Karpas-422 (cell line): ENCODE measurements around the gene SNX32. TPM values are rescaled to one million over a fixed set of nuclear protein-coding genes. Genes with fewer than 3 reads are reported as not detected.
"Not testable (repeated sequence)": the region's sequence is repeated elsewhere in the genome, so short reads cannot be mapped to it uniquely, and the experiment has no call there.

Source experiments
- DNase-seq: peaks from one replicate; pipeline ENCODE4 v3.0.0-alpha.2; 2015
- H2AFZ ChIP-seq: fragments of 200-600 bp; sonication (generic); 2 replicates; pipeline ENCODE4 v1.6.1; 2014; ENCODE audit warnings: antibody characterized with exemption, low read length, mixed read lengths
- H3K27ac ChIP-seq: fragments of 200-600 bp; sonication (generic); 2 replicates; pipeline ENCODE4 v1.5.1; 2014; ENCODE audit warnings: mild to moderate bottlenecking, low read length, moderate library complexity
- H3K27me3 ChIP-seq: fragments of 200-600 bp; sonication (generic); 2 replicates; pipeline ENCODE4 v1.6.1; 2014; ENCODE audit warnings: low read length, mixed read lengths
- H3K36me3 ChIP-seq: fragments of 200-600 bp; sonication (generic); 2 replicates; pipeline ENCODE4 v1.6.1; 2014; ENCODE audit warnings: low read length, mixed read lengths; ENCODE audit not compliant: insufficient read depth
- H3K4me1 ChIP-seq: fragments of 200-600 bp; sonication (generic); 2 replicates; pipeline ENCODE4 v1.6.1; 2014; ENCODE audit warnings: mild to moderate bottlenecking, low read length, mixed read lengths
- H3K4me2 ChIP-seq: fragments of 200-600 bp; sonication (generic); 2 replicates; pipeline ENCODE4 v1.6.1; 2014; ENCODE audit warnings: low read length, low read depth, mild to moderate bottlenecking; ENCODE audit not compliant: poor library complexity, severe bottlenecking
- H3K4me3 ChIP-seq: fragments of 200-600 bp; sonication (generic); 2 replicates; pipeline ENCODE4 v1.5.1; 2014; ENCODE audit warnings: mild to moderate bottlenecking, antibody characterized with exemption, low read length, mixed read lengths
- H3K79me2 ChIP-seq: fragments of 200-600 bp; sonication (generic); 2 replicates; pipeline ENCODE4 v1.6.1; 2014; ENCODE audit warnings: mild to moderate bottlenecking, low read length, mixed read lengths
- H3K9ac ChIP-seq: fragments of 200-600 bp; sonication (generic); 2 replicates; pipeline ENCODE4 v1.6.0; 2014; ENCODE audit warnings: low read length
- H3K9me2 ChIP-seq: fragments of 200-600 bp; sonication (generic), shearing (Covaris generic); replicated peaks from 2 replicates; pipeline ENCODE4 v1.6.0; 2014; ENCODE audit warnings: mild to moderate bottlenecking, low read length, moderate library complexity; ENCODE audit not compliant: insufficient read depth
- H3K9me3 ChIP-seq: fragments of 300-700, 200-600 bp; sonication (generic); 2 replicates; pipeline ENCODE4 v1.6.1; 2014; ENCODE audit warnings: low read length, mixed read lengths
- H4K20me1 ChIP-seq: fragments of 200-600 bp; sonication (generic); 2 replicates; pipeline ENCODE4 v1.6.1; 2014; ENCODE audit warnings: mild to moderate bottlenecking, antibody characterized with exemption, low read length, low read depth; ENCODE audit not compliant: insufficient read depth
- total RNA-seq: library from RNA; depleted of rRNA; stranded (reverse); fragments of >200 nt; shearing (Covaris generic); gene quantifications from 2 replicates; pipeline ENCODE4 v1.2.3, GENCODE V29; 2014; ENCODE audit warnings: low replicate concordance

The SNX32 gene
- total RNA-seq, 1 experiment from 2014 or later = not detected

DNA sequence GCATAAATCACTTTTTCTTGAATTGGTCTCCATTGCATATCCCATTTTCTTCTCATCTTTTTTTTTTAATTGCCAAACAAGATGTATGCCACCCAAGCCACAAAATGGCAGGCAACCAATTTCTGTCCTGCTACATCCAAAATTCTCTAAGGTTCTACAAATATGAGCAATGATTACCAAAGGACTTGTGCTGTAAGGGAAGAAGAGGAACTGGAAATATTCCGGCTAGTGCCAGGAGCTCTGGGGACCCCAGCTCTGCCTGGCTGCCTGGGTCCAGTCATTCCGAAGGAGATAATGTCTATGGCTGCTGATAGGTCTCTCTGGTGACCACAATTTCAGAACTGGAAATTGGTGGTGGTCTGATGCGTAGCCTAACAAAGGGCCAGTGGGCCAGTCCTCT, 17.1 kb upstream of the SNX32 start:
- H2AFZ ChIP-seq = no peak overlapping the region
- H3K9me2 ChIP-seq = no peaks in the 10 kb centered on the region
- H3K79me2 ChIP-seq = no peaks in the 10 kb centered on the region
- H3K4me1 ChIP-seq = peaks cover 12% of the 10 kb centered on the region
- H3K36me3 ChIP-seq = no peaks in the 10 kb centered on the region
- H3K27me3 ChIP-seq = no peaks in the 10 kb centered on the region
- H4K20me1 ChIP-seq = no peaks in the 10 kb centered on the region
- no peaks in the 10 kb centered on the region for H3K9me3 ChIP-seq
- peak overlapping the region; percentile 79 for H3K4me2 ChIP-seq
- no peak for DNase-seq
- H3K4me3 ChIP-seq = no peak overlapping the region
- H3K9ac ChIP-seq = no peak overlapping the region
- H3K27ac ChIP-seq = no peak overlapping the region

DNA sequence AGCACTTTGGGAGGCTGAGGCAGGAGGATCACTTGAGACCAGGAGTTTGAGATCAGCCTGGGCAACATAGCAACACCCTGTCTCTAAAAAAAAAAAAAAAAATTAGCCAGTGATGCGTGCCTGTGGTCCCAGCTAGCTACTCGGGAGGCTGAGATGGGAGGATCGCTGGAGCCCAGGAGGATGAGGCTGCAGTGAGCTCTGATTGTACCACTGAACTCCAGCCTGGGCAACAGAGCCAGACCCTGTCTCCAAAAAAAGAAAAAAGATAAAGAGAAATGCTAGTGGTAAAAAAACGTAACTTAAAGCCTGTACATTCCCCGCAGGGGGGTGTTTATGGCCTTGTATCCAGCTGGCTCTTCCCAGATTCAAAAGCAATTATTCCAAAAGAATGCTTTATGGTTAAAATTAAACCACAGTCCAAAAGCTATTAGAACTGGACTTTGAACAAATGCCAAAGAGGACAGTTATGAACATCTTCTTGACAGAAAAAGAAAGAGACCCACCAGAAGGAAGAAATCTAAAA, 16.4 kb upstream of the SNX32 start:
- H3K27ac ChIP-seq = no peak overlapping the region
- no peaks in the 10 kb centered on the region for H4K20me1 ChIP-seq
- H2AFZ ChIP-seq = peak overlapping the region; percentile 46
- H3K9me2 ChIP-seq = no peaks in the 10 kb centered on the region
- DNase-seq = no peak
- H3K4me2 ChIP-seq = peak overlapping the region; percentile 79
- H3K36me3 ChIP-seq = no peaks in the 10 kb centered on the region
- no peaks in the 10 kb centered on the region for H3K9me3 ChIP-seq
- peaks cover 12% of the 10 kb centered on the region for H3K4me1 ChIP-seq
- peak overlapping the region; percentile 75 for H3K4me3 ChIP-seq
- H3K79me2 ChIP-seq = no peaks in the 10 kb centered on the region
- H3K27me3 ChIP-seq = no peaks in the 10 kb centered on the region
- H3K9ac ChIP-seq = peak overlapping the region; percentile 73

GRCh38 chr11:65817835-65818680, 15.7 kb upstream of the SNX32 start:
- Histone ChIP-seq H3K79me2 (no peaks in the 10 kb centered on the region), H3K27me3 (no peaks in the 10 kb centered on the region), H3K9me3 (no peaks in the 10 kb centered on the region), H3K9ac (peak overlapping the region; percentile 73), H3K36me3 (no peaks in the 10 kb centered on the region), H3K27ac (no peak overlapping the region), H2AFZ (peak overlapping the region; percentile 46), H3K9me2 (no peaks in the 10 kb centered on the region), H3K4me1 (peaks cover 12% of the 10 kb centered on the region), H4K20me1 (no peaks in the 10 kb centered on the region), H3K4me2 (peak overlapping the region; percentile 79), H3K4me3 (peak overlapping the region; percentile 75)
- peak; percentile 97 for DNase-seq

GRCh38 chr11:65821107-65821506, 12.7 kb upstream of the SNX32 start:
- H3K79me2 ChIP-seq = no peaks in the 10 kb centered on the region
- no peaks in the 10 kb centered on the region for H3K27me3 ChIP-seq
- no peak overlapping the region for H3K27ac ChIP-seq
- peaks cover 12% of the 10 kb centered on the region for H3K4me1 ChIP-seq
- no peaks in the 10 kb centered on the region for H3K9me3 ChIP-seq
- no peak overlapping the region for H3K4me3 ChIP-seq
- no peaks in the 10 kb centered on the region for H3K9me2 ChIP-seq
- no peak overlapping the region for H3K4me2 ChIP-seq
- no peaks in the 10 kb centered on the region for H3K36me3 ChIP-seq
- no peaks in the 10 kb centered on the region for H4K20me1 ChIP-seq
- peak; percentile 31 for DNase-seq
- no peak overlapping the region for H3K9ac ChIP-seq
- H2AFZ ChIP-seq = no peak overlapping the region

DNA sequence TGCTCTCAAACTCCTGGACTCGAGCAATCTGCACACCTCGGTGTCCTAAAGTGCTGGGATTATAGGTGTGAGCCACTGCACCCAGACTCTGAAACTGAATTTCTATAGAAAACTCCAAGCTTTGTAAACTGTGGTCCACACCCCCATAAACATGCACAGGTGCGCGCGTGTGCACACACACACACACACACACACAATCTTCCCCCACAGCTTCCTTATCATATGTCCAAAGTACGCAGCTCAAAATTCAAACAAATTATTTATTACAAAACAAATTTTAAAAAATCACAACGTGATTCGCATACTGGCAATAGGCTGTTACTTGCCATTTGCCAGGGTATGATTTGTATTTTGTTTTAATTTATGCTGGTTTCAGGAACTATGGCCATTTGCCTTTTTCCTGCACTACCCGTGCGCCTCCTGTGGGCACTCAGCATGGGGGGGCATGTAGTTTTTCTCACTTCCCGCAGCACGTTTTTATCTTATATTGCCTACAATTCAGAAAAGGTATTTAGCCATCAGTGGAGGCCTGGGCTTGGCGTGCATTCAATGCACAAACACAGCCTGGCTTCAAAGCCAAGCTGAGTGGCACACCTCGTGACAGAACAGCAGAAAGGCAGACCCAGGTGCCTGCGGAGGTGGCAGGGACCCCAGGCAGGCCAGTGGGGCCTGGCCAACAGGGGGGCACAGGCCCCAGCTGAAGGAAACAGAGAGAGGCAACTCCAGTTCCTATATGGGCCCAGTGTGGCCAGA, 10.8 kb upstream of the SNX32 start:
- no peak for DNase-seq
- no peak overlapping the region for H3K9ac ChIP-seq
- no peak overlapping the region for H3K4me3 ChIP-seq
- H2AFZ ChIP-seq = no peak overlapping the region
- H3K27ac ChIP-seq = no peak overlapping the region
- H3K4me1 ChIP-seq = no peaks in the 10 kb centered on the region
- H3K9me3 ChIP-seq = no peaks in the 10 kb centered on the region
- no peak overlapping the region for H3K4me2 ChIP-seq
- no peaks in the 10 kb centered on the region for H3K27me3 ChIP-seq
- no peaks in the 10 kb centered on the region for H3K36me3 ChIP-seq
- no peaks in the 10 kb centered on the region for H3K9me2 ChIP-seq
- no peaks in the 10 kb centered on the region for H3K79me2 ChIP-seq
- no peaks in the 10 kb centered on the region for H4K20me1 ChIP-seq

DNA sequence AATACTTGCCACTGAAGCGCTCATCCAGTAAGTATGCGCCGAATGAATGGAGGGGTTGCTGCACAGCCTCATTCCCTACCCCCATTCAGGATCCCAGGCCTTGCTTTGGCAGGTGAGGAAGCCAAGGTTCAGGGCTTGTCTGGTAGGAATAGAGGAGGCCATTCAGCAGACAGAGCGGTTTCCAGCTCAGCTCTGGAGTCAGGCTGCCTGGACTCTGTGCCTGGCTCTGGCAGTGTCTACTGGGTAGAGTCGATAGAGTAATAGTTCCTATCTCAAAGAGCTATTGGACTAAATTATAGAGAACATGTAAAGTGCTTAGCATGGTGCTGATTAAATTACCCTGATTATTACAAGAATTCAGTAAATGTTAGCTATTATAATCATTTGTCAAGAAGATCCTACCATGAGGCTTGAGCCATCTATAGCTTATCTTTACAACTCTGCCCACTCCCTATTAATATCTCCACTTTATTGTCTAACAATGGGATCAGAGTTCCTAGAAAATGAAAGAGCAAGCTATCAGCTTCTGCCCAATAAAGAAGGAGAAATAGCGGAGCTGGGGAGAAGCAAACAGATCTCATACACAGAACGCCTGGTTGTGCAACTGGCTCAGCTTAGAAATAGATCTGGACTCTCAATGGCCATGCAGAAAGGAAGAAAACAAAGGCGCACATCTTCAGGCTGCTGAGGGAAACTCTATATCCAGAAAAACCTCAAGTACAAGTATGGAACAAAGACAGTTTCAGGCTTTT, 6.6 kb upstream of the SNX32 start:
- Histone ChIP-seq H3K4me2 (no peak overlapping the region), H4K20me1 (no peaks in the 10 kb centered on the region), H3K79me2 (no peaks in the 10 kb centered on the region), H3K4me3 (no peak overlapping the region), H3K36me3 (no peaks in the 10 kb centered on the region), H3K9me2 (no peaks in the 10 kb centered on the region), H3K4me1 (no peaks in the 10 kb centered on the region), H2AFZ (no peak overlapping the region), H3K27ac (no peak overlapping the region), H3K9me3 (no peaks in the 10 kb centered on the region), H3K9ac (no peak overlapping the region), H3K27me3 (no peaks in the 10 kb centered on the region)
- no peak for DNase-seq

DNA sequence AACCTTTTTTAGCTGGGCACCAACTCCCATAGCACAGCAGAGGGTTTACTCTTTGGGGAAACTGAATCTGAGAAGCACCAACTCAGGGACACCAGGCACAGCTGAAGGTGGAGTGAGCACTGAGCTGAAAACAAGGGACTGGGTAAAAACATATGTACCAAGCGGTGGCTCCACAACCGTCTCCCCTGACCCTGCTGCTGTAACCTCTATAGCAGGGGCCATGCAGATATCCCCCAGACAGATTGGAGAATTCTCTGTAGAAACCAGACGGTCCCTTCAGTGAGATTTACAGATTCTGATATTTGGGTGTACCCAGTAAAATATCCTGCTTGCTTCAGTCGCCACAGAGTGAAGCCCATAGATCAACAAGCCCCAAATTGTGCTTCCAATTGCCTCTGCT, 4.3 kb upstream of the SNX32 start:
- H4K20me1 ChIP-seq = no peaks in the 10 kb centered on the region
- H2AFZ ChIP-seq = no peak overlapping the region
- H3K4me1 ChIP-seq = no peaks in the 10 kb centered on the region
- no peak overlapping the region for H3K4me2 ChIP-seq
- no peaks in the 10 kb centered on the region for H3K36me3 ChIP-seq
- no peak overlapping the region for H3K27ac ChIP-seq
- no peaks in the 10 kb centered on the region for H3K27me3 ChIP-seq
- H3K9me3 ChIP-seq = no peaks in the 10 kb centered on the region
- no peak for DNase-seq
- no peak overlapping the region for H3K4me3 ChIP-seq
- H3K79me2 ChIP-seq = no peaks in the 10 kb centered on the region
- H3K9me2 ChIP-seq = no peaks in the 10 kb centered on the region
- no peak overlapping the region for H3K9ac ChIP-seq

- H3K4me2 ChIP-seq, H3K9me3 ChIP-seq, H4K20me1 ChIP-seq, H3K9ac ChIP-seq, H3K4me1 ChIP-seq, H3K9me2 ChIP-seq, H3K36me3 ChIP-seq, H2AFZ ChIP-seq, H3K27ac ChIP-seq, H3K4me3 ChIP-seq, H3K79me2 ChIP-seq, DNase-seq, H3K27me3 ChIP-seq: not testable (repeated sequence)
Observed at GRCh38 chr11:65832231-65832630, 1.5 kb upstream of the SNX32 start.
